K562 (cell line): ENCODE data around the gene PRKAA1. TPM values are rescaled to one million over a fixed set of nuclear protein-coding genes. Genes with fewer than 3 reads are reported as not detected.

Experiments used
- ATAC-seq: fragments of 200-7000 bp; cut with Tn5 transposase; 3 replicates; pipeline ENCODE4 v1.9.1; 2020; ENCODE audit warnings: moderate library complexity
- BruUV-seq: library from RNA; stranded (reverse); fragments of 400-500 nt; replicated peaks from 2 replicates; lab custom pipeline; 2021; lab: Mats Ljungman, UMichigan
- CTCF ChIA-PET: fragments of 300-600 bp; formaldehyde crosslinking; extraction: SDS; loops from one replicate; lab custom pipeline; 2021; ENCODE audit warnings: low intra/inter-chr PET ratio; lab: Yijun Ruan, JAX
- POLR2A ChIA-PET: fragments of 300-600, 350-650 bp; sonication (Branson Sonifier 250); formaldehyde crosslinking; extraction: SDS; loops from one replicate; lab custom pipeline; 2021; ENCODE audit warnings: antibody characterized with exemption, inconsistent platforms; lab: Yijun Ruan, JAX
- DNase-seq, 4 experiments: peaks; one replicate each; pipeline versions ENCODE4 v3.0.0 to v3.0.0-alpha.2; 2011 to 2018; ENCODE audit warnings: low spot score in 3 of 4, mixed read lengths in 3 of 4; ENCODE audit errors: extremely low read depth in 1 of 4
- FAIRE-seq: peaks from 2 replicates; lab custom pipeline; 2011; peaks lifted over from hg19 to GRCh38; lab: Jason Lieb, UNC
- H2AFZ ChIP-seq: 2 replicates; pipeline ENCODE4 v1.6.0; 2011; ENCODE audit warnings: low read depth, low read length, control low read depth, inconsistent platforms
- H3K27ac ChIP-seq: fragments of 200-600 bp; 3 replicates; pipeline ENCODE4 v1.8.0; 2011; ENCODE audit warnings: low read depth, mild to moderate bottlenecking, control low read depth, inconsistent platforms, low read length, moderate library complexity, mixed read lengths; ENCODE audit errors: extremely low read depth
- H3K27me3 ChIP-seq, 2 experiments: fragments of 300-600 bp in 1 of 2; 2 replicates in 1 of 2; 3 replicates in 1 of 2; pipeline versions ENCODE4 v1.6.0 to v1.8.0; 2011; ENCODE audit warnings: inconsistent platforms in 2 of 2, low read length in 2 of 2, mild to moderate bottlenecking in 1 of 2, mixed read lengths in 1 of 2, moderate library complexity in 1 of 2; ENCODE audit not compliant: control insufficient read depth in 2 of 2, insufficient read depth in 2 of 2
- H3K36me3 ChIP-seq: fragments of 300-600 bp; 3 replicates; pipeline ENCODE4 v1.8.0; 2011; ENCODE audit warnings: mild to moderate bottlenecking, low read length, inconsistent platforms; ENCODE audit not compliant: control insufficient read depth, insufficient read depth
- H3K4me1 ChIP-seq, 2 experiments: fragments of 200-600 bp in 1 of 2; replicated peaks in 1 of 2; 2 replicates in 1 of 2; 3 replicates in 1 of 2; pipeline versions ENCODE4 v1.5.1 to v1.8.0; 2011; ENCODE audit warnings: inconsistent platforms in 2 of 2, low read length in 2 of 2, mild to moderate bottlenecking in 1 of 2, mixed read lengths in 1 of 2, moderate library complexity in 1 of 2; ENCODE audit not compliant: control insufficient read depth in 2 of 2, insufficient read depth in 2 of 2
- H3K4me2 ChIP-seq: 2 replicates; pipeline ENCODE4 v1.6.1; 2011; ENCODE audit warnings: low read length, control low read depth, inconsistent platforms, mixed read lengths; ENCODE audit not compliant: insufficient read depth
- H3K4me3 ChIP-seq: fragments of 200-600 bp; sonication (generic), shearing (Covaris generic); 2 replicates; pipeline ENCODE4 v1.5.1; 2016; ENCODE audit warnings: control low read depth, inconsistent platforms
- H3K79me2 ChIP-seq: fragments of 200-600 bp; 3 replicates; pipeline ENCODE4 v1.8.0; 2011; ENCODE audit warnings: low read length, inconsistent platforms; ENCODE audit not compliant: control insufficient read depth, insufficient read depth
- H3K9ac ChIP-seq, 2 experiments: 2 replicates each; pipeline versions ENCODE4 v1.6.0 to v1.6.1; 2011; ENCODE audit warnings: low read depth in 2 of 2, low read length in 2 of 2, control low read depth in 1 of 2, inconsistent platforms in 1 of 2, mild to moderate bottlenecking in 1 of 2, mixed read lengths in 1 of 2; ENCODE audit not compliant: insufficient read depth in 1 of 2
- H3K9me1 ChIP-seq: one replicate; pipeline ENCODE4 v1.6.0; 2011; ENCODE audit warnings: inconsistent platforms, mild to moderate bottlenecking, low read length, moderate library complexity; ENCODE audit not compliant: control insufficient read depth, insufficient read depth
- H3K9me3 ChIP-seq: replicated peaks from 2 replicates; pipeline ENCODE4 v1.5.1; 2011; ENCODE audit warnings: low read depth, low read length, inconsistent platforms; ENCODE audit not compliant: control insufficient read depth, insufficient read depth
- H4K20me1 ChIP-seq: replicated peaks from 2 replicates; pipeline ENCODE4 v1.6.1; 2011; ENCODE audit warnings: low read length, inconsistent platforms, mixed read lengths; ENCODE audit not compliant: control insufficient read depth, insufficient read depth
- COPS2 ChIP-seq: fragments of 450-650 bp; conservative IDR thresholded peaks from 2 replicates; pipeline ENCODE4 v1.6.1; 2016; ENCODE audit warnings: mild to moderate bottlenecking, moderate library complexity
- GABPB1 ChIP-seq: sonication (generic); formaldehyde crosslinking; IDR thresholded peaks from 2 replicates; pipeline ENCODE4 v1.8.0; 2022; ENCODE audit warnings: mild to moderate bottlenecking, missing genetic modification reagents
- MAFF ChIP-seq: IDR thresholded peaks from 2 replicates; pipeline ENCODE4 v1.6.1; 2012; ENCODE audit warnings: low read length, improper control_type of control experiment
- OTX1 ChIP-seq: fragments of 450-650 bp; formaldehyde crosslinking; IDR thresholded peaks from 2 replicates; pipeline ENCODE4 v1.4.0; 2022; ENCODE audit warnings: mild to moderate bottlenecking
- SUPT5H ChIP-seq: fragments of 450-650 bp; IDR thresholded peaks from 2 replicates; pipeline ENCODE4 v1.6.1; 2016
- ZC3H11A ChIP-seq: IDR thresholded peaks from 2 replicates; pipeline ENCODE4 v1.6.1; 2012; ENCODE audit warnings: low read depth, low read length, improper control_type of control experiment
- WGBS: fragments of 100-300 bp; shearing (Covaris generic); methylation state at CpG from one replicate; pipeline ENCODE4 v1.1.6; 2016; ENCODE audit warnings: low coverage, mixed read lengths; ENCODE audit not compliant: insufficient coverage; ENCODE audit errors: missing lambda C conversion rate; 5-methylcytosine and 5-hydroxymethylcytosine counted together
- in situ Hi-C: fragments of 300-500 bp; cut with MboI; formaldehyde crosslinking; loops from 4 replicates; pipeline ENCODE4 v1.15.0; 2018; ENCODE audit warnings: inconsistent platforms, mixed read lengths
- intact Hi-C: fragments of 100-400 bp; cut with micrococcal nuclease; formaldehyde crosslinking; loops from 2 replicates; pipeline ENCODE4 v1.14.2; 2022
- polyA plus RNA-seq, 8 experiments: library from polyadenylated mRNA; depleted of rRNA in 4 of 8; stranded (reverse) in 5 of 8; unstranded in 3 of 8; fragments of >200 nt; fragmentation: Nextera tagmentation in 2 of 8; fragmentation: Illumina TruSeq in 1 of 8; extraction: Ambion mirVana in 2 of 8; extraction: Trizol in 1 of 8; gene quantifications; 2 replicates each; pipeline versions ENCODE4 v1.2.1 to v1.2.3, GENCODE V29; 2011 to 2014; ENCODE audit warnings: inconsistent platforms in 1 of 8, missing spikeins in 1 of 8
- total RNA-seq, 7 experiments: library from RNA; depleted of rRNA in 6 of 7; stranded (reverse); fragments of >200 nt in 6 of 7; fragmentation: Illumina TruSeq in 2 of 7; extraction: Trizol in 2 of 7; gene quantifications; 2 replicates each; pipeline versions ENCODE4 v1.2.1 to v1.2.3, GENCODE V29; 2011 to 2021; ENCODE audit warnings: low replicate concordance in 1 of 7
- TF ChIP-seq, protein P1 (sequence below): sonication (generic); formaldehyde crosslinking; IDR thresholded peaks from 2 replicates; pipeline ENCODE4 v1.8.1; 2023; ENCODE audit warnings: mild to moderate bottlenecking, missing genetic modification reagents, moderate library complexity
- TF ChIP-seq, protein P2 (sequence below): fragments of 450-650 bp; IDR thresholded peaks from 2 replicates; pipeline ENCODE4 v1.6.1; 2016; ENCODE audit warnings: low read depth
- TF ChIP-seq, protein P3 (sequence below), 3 experiments: IDR thresholded peaks in 2 of 3; conservative IDR thresholded peaks in 1 of 3; 2 replicates each; pipeline ENCODE4 v1.5.1; 2011 to 2012; ENCODE audit warnings: low read length in 3 of 3, mild to moderate bottlenecking in 3 of 3, control low read depth in 2 of 3, improper control_type of control experiment in 1 of 3, inconsistent platforms in 1 of 3, low read depth in 1 of 3, mixed read lengths in 1 of 3, moderate library complexity in 1 of 3; ENCODE audit not compliant: insufficient read depth in 2 of 3

Gene PRKAA1
- total and polyA plus RNA-seq, 9 of the 15 experiments (the other 6 are each of a cell fraction or from before 2014, with no cell fraction given) = 24.5 to 84.0 (median 51.4) TPM

DNA sequence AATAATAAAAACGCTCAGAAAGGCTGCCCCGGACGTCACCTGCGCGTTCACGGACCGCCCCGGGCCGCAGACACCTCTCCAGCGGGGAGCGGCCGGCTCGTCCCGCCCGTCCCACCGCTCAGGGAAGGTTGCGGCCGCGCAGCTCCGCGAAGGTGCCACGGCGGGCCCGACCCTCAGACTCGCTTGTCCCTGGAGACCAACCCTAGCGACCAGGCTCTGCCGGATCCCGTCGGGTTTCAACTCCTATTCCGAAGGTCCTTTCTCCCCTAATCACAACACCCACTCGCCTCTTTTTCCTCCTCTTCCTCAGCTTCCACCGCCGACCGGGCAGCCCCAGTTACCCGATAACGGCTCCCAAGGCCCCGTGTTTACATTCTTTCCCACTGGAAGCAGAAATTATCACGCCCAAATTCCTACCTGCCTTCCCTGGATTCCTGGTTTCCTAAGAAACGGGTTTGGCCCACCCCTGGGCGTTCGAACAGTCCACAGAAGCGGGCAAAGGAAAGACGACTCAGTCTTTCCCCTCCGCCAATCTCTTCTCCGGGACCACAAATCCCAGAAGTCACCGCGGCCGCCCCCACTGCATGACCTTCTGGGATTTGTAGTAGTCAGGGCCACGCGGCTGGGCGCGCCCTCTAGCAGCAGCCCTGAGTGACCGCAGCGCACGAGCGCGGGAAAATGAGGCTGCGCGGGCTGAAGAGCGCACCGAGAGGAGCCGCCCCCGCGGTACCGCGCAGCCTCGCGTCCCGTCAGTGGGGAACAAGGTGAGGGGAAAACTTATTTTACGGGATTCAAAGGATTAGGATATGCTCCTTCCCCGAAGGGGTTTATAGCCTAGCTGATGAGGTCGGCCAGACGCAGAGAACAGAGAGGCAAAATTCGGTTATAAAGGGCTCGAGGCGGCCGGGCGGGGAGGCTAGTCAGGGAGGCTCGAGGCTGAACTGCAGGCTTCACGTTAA is 42.5 kb downstream of the PRKAA1 start, which contains the start of gene TTC33:
Gene TTC33 (minus strand): TSS at position 555 of the 959 bp plus-strand sequence. CDS start 8,943 bp downstream, outside the sequence.
- intact Hi-C loops = loop anchor here (1.0 to 2.0 kb wide), 4 partner anchors 43 to 124 kb away; partner anchors contain the start of genes PRKAA1 and RPL37
- FAIRE-seq (peak; percentile 88), ATAC-seq (peak; percentile 94), DNase-seq (peak; percentile 92 to 99 (median 96))
- peaks cover 31% of the 10 kb centered on the region for H3K79me2 ChIP-seq
- H3K9me1 ChIP-seq = no peaks in the 10 kb centered on the region
- ChIA-PET CTCF (interaction anchor here (0.6 to 3.0 kb wide), 2 partner anchors 121 to 124 kb away, joined by 3 to 25 read pairs; no protein-coding TSS in a partner anchor), POLR2A (interaction anchor here (0.6 to 1.6 kb wide), 7 partner anchors 12 to 160 kb away, joined by 3 to 5 read pairs (median 5); partner anchors contain the start of gene RPL37)
- no peaks in the 10 kb centered on the region for H3K9me3 ChIP-seq
- peak within 1 kb of the TSS; percentile 69 for H3K27ac ChIP-seq
- WGBS = 4% methylated on average over 79 of the region's 80 CpGs
- peak within 1 kb of the TSS; percentile 93 for H2AFZ ChIP-seq
- no peaks in the 10 kb centered on the region for H3K27me3 ChIP-seq
- in situ Hi-C loops = no loop called here
- peak within 1 kb of the TSS; percentile 91 for H3K4me2 ChIP-seq
- peak within 1 kb of the TSS; percentile 68 for H3K4me3 ChIP-seq
- H4K20me1 ChIP-seq = no peaks in the 10 kb centered on the region
- H3K36me3 ChIP-seq = peaks cover 10% of the 10 kb centered on the region; the same call in 2 of the 3 replicates
- H3K4me1 ChIP-seq = peaks cover 9 to 12% of the 10 kb centered on the region in 2 experiments; a peak in 3 of 5 replicates
- peak within 1 kb of the TSS; percentile 79 to 94 for H3K9ac ChIP-seq
- BruUV-seq = TSS peak; percentile 40
- TF ChIP-seq, protein P1, sequence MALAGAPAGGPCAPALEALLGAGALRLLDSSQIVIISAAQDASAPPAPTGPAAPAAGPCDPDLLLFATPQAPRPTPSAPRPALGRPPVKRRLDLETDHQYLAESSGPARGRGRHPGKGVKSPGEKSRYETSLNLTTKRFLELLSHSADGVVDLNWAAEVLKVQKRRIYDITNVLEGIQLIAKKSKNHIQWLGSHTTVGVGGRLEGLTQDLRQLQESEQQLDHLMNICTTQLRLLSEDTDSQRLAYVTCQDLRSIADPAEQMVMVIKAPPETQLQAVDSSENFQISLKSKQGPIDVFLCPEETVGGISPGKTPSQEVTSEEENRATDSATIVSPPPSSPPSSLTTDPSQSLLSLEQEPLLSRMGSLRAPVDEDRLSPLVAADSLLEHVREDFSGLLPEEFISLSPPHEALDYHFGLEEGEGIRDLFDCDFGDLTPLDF (CRISPR knock-in tag) = peak; percentile 100
- TF ChIP-seq SUPT5H (peak; percentile 70), MAFF (no peak), GABPB1 (CRISPR knock-in tag) (peak; percentile 88), COPS2 (no peak), ZC3H11A (no peak), OTX1 (CRISPR knock-in tag) (peak; percentile 59; the same call in 1 of the 2 replicates)
- TF ChIP-seq, protein P2, sequence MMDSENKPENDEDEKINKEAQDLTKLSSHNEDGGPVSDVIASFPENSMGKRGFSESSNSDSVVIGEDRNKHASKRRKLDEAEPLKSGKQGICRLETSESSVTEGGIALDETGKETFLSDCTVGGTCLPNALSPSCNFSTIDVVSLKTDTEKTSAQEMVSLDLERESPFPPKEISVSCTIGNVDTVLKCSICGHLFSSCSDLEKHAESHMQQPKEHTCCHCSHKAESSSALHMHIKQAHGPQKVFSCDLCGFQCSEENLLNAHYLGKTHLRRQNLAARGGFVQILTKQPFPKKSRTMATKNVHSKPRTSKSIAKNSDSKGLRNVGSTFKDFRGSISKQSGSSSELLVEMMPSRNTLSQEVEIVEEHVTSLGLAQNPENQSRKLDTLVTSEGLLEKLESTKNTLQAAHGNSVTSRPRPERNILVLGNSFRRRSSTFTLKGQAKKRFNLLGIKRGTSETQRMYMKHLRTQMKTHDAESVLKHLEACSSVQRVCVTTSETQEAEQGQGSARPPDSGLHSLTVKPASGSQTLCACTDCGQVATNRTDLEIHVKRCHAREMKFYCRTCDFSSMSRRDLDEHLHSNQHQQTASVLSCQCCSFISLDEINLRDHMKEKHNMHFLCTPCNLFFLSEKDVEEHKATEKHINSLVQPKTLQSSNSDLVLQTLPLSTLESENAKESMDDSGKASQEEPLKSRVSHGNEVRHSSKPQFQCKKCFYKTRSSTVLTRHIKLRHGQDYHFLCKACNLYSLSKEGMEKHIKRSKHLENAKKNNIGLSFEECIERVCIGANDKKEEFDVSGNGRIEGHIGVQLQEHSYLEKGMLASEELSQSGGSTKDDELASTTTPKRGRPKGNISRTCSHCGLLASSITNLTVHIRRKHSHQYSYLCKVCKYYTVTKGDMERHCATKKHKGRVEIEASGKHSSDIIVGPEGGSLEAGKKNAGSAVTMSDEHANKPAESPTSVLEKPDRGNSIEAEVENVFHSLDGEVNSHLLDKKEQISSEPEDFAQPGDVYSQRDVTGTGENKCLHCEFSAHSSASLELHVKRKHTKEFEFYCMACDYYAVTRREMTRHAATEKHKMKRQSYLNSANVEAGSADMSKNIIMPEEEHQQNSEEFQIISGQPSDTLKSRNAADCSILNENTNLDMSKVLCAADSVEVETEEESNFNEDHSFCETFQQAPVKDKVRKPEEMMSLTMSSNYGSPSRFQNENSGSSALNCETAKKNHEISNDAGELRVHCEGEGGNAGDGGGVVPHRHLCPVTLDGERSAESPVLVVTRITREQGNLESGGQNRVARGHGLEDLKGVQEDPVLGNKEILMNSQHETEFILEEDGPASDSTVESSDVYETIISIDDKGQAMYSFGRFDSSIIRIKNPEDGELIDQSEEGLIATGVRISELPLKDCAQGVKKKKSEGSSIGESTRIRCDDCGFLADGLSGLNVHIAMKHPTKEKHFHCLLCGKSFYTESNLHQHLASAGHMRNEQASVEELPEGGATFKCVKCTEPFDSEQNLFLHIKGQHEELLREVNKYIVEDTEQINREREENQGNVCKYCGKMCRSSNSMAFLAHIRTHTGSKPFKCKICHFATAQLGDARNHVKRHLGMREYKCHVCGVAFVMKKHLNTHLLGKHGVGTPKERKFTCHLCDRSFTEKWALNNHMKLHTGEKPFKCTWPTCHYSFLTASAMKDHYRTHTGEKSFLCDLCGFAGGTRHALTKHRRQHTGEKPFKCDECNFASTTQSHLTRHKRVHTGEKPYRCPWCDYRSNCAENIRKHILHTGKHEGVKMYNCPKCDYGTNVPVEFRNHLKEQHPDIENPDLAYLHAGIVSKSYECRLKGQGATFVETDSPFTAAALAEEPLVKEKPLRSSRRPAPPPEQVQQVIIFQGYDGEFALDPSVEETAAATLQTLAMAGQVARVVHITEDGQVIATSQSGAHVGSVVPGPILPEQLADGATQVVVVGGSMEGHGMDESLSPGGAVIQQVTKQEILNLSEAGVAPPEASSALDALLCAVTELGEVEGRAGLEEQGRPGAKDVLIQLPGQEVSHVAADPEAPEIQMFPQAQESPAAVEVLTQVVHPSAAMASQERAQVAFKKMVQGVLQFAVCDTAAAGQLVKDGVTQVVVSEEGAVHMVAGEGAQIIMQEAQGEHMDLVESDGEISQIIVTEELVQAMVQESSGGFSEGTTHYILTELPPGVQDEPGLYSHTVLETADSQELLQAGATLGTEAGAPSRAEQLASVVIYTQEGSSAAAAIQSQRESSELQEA = no peak
- TF ChIP-seq, protein P3, sequence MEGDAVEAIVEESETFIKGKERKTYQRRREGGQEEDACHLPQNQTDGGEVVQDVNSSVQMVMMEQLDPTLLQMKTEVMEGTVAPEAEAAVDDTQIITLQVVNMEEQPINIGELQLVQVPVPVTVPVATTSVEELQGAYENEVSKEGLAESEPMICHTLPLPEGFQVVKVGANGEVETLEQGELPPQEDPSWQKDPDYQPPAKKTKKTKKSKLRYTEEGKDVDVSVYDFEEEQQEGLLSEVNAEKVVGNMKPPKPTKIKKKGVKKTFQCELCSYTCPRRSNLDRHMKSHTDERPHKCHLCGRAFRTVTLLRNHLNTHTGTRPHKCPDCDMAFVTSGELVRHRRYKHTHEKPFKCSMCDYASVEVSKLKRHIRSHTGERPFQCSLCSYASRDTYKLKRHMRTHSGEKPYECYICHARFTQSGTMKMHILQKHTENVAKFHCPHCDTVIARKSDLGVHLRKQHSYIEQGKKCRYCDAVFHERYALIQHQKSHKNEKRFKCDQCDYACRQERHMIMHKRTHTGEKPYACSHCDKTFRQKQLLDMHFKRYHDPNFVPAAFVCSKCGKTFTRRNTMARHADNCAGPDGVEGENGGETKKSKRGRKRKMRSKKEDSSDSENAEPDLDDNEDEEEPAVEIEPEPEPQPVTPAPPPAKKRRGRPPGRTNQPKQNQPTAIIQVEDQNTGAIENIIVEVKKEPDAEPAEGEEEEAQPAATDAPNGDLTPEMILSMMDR (IDR thresholded peaks at IDR 0.05 in 2 of 3, conservative IDR thresholded peaks at IDR 0.05 in 1 of 3; ENCODE audit: insufficient read depth in 2 of 3, low read depth in 1 of 3, low read length in 3 of 3) = peak; percentile 91 to 95 (median 92)
